Measurements from ENCODE around the gene TIMP4.

- TF ChIP-seq CTCF (IDR thresholded peaks at IDR 0.05) (no peak), EP300 (IDR thresholded peaks at IDR 0.05) (no peak), POLR2A (IDR thresholded peaks at IDR 0.05) (no peak)
Observed at GRCh38 chr3:12201813-12202212, 43.1 kb upstream of the TIMP4 start.
